ENCODE data around the gene CXorf58.

CXorf58 gene

GRCh38 chrX:23939203-23939602, 31.4 kb downstream of the CXorf58 start:
- TF ChIP-seq POLR2AphosphoS5 (IDR thresholded peaks at IDR 0.05; ENCODE audit: low read depth, low read length), result no peak
- TF ChIP-seq TAF1 (IDR thresholded peaks at IDR 0.05; ENCODE audit: borderline replicate concordance, insufficient read depth, low read length), result no peak
- no peak for TF ChIP-seq REST (IDR thresholded peaks at IDR 0.05; ENCODE audit: insufficient read depth in 1 of 2, low read depth in 2 of 2, low read length in 2 of 2)
- TF ChIP-seq SIN3A (IDR thresholded peaks at IDR 0.05; ENCODE audit: borderline replicate concordance, insufficient read depth, low read length), result no peak
- TF ChIP-seq FOXP2 (optimal IDR thresholded peaks at IDR 0.05; ENCODE audit: borderline replicate concordance, extremely low read depth, extremely low read length, insufficient read depth), result no peak

- TF ChIP-seq SIN3A (IDR thresholded peaks at IDR 0.05; ENCODE audit: borderline replicate concordance, insufficient read depth, low read length), result no peak
- TF ChIP-seq FOXP2 (optimal IDR thresholded peaks at IDR 0.05; ENCODE audit: borderline replicate concordance, extremely low read depth, extremely low read length, insufficient read depth), result no peak
- no peak for TF ChIP-seq REST (IDR thresholded peaks at IDR 0.05; ENCODE audit: insufficient read depth in 1 of 2, low read depth in 2 of 2, low read length in 2 of 2)
- TF ChIP-seq POLR2AphosphoS5 (IDR thresholded peaks at IDR 0.05; ENCODE audit: low read depth, low read length), result no peak
- TF ChIP-seq TAF1 (IDR thresholded peaks at IDR 0.05; ENCODE audit: borderline replicate concordance, insufficient read depth, low read length), result no peak
Measured at GRCh38 chrX:23944234-23944633, 36.4 kb downstream of the CXorf58 start.

GRCh38 chrX:23945206-23945605, 37.4 kb downstream of the CXorf58 start:
- TF ChIP-seq SIN3A (IDR thresholded peaks at IDR 0.05; ENCODE audit: borderline replicate concordance, insufficient read depth, low read length) (no peak), POLR2AphosphoS5 (IDR thresholded peaks at IDR 0.05; ENCODE audit: low read depth, low read length) (no peak), FOXP2 (optimal IDR thresholded peaks at IDR 0.05; ENCODE audit: borderline replicate concordance, extremely low read depth, extremely low read length, insufficient read depth) (no peak), REST (IDR thresholded peaks at IDR 0.05; ENCODE audit: insufficient read depth in 1 of 2, low read depth in 2 of 2, low read length in 2 of 2) (no peak), TAF1 (IDR thresholded peaks at IDR 0.05; ENCODE audit: borderline replicate concordance, insufficient read depth, low read length) (no peak)

GRCh38 chrX:23952391-23952790, 44.6 kb downstream of the CXorf58 start:
- TF ChIP-seq REST (IDR thresholded peaks at IDR 0.05; ENCODE audit: insufficient read depth in 1 of 2, low read depth in 2 of 2, low read length in 2 of 2) (no peak), POLR2AphosphoS5 (IDR thresholded peaks at IDR 0.05; ENCODE audit: low read depth, low read length) (no peak), FOXP2 (optimal IDR thresholded peaks at IDR 0.05; ENCODE audit: borderline replicate concordance, extremely low read depth, extremely low read length, insufficient read depth) (no peak), TAF1 (IDR thresholded peaks at IDR 0.05; ENCODE audit: borderline replicate concordance, insufficient read depth, low read length) (no peak), SIN3A (IDR thresholded peaks at IDR 0.05; ENCODE audit: borderline replicate concordance, insufficient read depth, low read length) (no peak)

Data from PFSK-1 (cell line).